ENCODE data around the gene CBX5.
"Not testable (repeated sequence)": the region's sequence is repeated elsewhere in the genome, so short reads cannot be mapped to it uniquely, and the experiment has no call there.

CBX5 gene

DNA sequence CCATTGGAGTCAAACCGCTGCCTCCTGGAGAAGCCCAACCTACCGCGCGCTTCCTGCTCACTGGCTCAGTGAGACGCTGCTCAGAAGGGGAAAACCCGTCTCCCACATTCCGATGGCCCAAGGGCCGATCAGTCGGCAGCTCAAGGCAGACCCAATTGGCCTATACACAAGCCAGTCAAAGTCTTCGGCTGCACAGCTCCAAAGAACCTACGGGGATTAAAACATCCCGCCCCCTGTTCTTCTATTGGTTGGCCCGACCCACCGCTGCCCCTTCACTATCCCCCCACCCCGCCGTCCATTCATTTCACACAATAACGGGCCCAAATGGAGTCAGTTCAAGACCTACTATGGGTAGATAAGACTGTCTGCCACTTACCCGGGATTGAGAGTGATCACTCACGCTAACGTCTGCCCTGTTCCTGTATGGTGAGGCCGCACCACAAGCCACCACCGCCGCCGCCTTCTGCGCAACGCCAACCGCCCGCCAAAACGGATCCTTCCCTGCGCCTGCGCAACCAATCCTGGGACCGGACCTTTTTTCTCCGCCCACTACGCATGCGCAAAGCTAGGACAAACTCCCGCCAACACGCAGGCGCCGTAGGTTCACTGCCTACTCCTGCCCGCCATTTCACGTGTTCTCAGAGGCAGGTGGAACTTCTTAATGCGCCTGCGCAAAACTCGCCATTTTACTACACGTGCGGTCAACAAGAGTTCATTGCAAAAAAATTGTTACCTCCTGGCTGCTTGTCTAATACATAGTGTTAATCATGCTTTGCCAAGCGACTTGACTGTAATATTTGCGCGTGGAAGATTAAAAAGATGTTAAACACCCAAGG, at the start of gene CBX5:
CBX5 (minus strand) TSS at position 491 of the 836 bp plus-strand sequence. CDS start 22,472 bp downstream, outside the sequence.
- DNase-seq (ENCODE audit: low read depth in 4 of 4, low spot score in 1 of 4): peak; percentile 97 to 99 (median 98)

DNA sequence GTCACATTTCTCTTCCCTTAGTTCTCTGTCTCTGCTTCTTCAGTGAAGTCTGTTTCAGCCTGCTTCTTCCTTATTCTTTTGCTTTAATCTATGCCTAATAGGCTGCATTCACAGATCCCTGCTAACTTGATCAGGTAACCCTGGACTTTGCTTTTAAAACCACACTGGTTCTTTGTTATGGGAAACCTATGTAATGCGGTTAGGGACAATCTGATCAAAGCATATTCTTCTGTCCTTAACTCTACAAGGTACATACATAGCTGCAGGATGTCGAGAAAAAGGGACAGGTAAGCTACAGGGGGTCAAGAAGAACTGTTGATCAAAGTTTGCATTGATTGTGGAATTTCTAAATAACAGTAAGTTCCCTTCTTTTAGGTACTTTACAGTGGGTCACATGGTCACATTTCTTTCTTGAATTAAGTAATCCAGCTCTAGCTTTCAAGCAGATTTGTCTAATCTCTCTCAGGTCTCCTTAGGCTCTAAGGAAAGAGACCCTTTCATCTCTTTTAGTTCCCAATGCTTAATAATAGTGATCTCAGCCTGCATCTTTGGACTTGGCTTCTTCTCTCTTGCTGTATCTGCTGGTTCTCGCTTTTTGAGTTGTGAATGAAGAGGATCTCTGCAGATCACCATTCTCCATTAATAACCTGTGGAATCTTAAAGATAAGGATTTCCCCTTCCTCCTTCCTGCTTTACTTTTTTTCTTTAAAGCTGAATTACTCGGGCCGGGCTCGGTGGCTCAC, 48.8 kb upstream of the CBX5 start:
- no peak for DNase-seq (ENCODE audit: low read depth in 4 of 4, low spot score in 1 of 4)

DNA sequence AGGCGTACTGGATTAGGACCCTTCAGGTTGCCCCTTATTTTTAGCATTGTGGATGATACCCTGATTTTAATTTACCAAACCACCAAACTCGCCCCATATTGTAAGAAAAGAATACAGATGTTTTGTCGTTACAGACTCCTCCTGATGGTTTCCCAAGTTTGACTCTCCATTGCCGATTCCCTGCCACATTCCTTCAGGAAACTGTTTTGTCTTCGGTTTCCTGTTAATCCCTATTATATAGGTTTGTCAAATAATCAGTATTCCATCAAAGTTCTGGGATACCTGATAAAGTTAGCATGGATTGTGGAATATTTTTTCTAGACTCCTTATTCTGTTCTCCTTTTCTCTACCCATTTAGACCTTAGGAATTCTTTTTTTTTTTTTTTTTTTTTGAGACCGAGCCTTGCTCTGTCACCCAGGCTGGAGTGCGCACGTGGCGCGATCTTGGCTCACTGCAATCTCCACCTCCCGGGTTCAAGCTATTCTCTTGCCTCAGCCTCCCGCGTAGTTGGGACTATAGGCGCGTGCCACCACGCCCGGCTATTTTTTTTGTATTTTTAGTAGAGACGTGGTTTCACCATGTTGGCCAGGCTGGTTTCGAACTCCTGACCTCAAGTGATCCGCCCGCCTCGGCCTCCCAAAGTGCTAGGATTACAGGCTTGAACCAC, 45.7 kb upstream of the CBX5 start:
- DNase-seq (ENCODE audit: low read depth in 4 of 4, low spot score in 1 of 4): not testable (repeated sequence)

DNA sequence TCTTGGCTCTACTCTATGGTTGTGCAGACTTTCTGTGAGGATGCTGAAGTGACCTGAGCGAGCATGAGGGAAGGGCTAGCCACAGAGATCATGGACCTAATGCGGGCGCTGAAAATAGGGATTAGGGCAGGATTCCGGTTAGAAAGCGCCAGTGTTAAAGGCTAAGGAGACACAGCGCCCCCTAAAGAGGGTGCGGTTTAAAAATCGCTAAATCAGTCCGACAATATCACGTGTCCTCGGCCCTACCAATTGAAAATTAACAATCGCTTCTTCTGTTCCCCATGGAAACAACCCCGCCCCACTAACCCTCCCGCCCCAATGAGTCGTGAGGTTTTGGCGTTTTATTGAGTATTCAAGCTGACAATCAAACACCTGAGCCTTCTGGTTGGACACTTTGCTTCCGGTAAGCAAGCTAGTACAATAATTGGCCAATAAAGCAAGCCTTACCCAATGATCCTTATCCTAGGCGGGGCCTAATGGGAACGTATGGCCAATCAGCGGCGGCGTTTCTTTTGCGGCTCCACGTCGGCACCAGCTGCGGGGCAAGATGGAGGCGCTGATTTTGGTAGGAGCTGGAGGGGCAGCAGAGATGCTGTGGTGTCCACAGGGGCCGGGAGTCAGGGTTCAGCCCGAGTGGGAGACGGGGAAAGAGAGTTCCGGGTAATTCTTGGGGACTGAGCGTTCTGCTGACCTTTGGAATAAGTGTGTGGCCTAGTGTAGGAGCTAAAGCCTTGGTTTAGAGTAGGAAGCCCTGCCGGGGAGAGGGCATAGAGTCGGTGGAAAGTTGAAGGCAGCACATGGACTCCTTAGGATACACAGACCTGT, 44.9 kb upstream of the CBX5 start, which contains the start of gene COPZ1:
COPZ1 (plus strand) TSS at position 515 of the 825 bp plus-strand sequence; CDS start at position 548, 33 bp downstream.
- peak; percentile 67 to 90 (median 78) for DNase-seq (ENCODE audit: low read depth in 4 of 4, low spot score in 1 of 4)

DNA sequence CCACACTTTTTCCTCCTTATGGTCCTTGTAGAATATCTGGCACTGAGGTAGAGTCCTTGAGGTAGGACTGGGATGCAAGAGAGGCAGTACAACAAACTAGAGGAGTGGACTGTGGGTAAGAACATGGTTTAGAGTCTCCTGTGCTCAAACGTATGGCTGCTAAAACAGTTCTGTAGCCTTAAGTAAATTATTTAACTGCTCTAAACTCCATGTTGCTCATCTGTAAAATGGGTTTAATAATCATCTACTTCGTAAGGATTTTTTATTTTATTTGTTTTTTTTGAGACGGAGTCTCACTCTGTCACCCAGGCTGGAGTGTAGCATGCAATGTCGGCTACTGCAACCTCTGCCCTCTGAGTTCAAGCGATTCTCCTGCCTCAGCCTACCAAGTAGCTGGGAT, 41.4 kb upstream of the CBX5 start:
- DNase-seq (ENCODE audit: low read depth in 4 of 4, low spot score in 1 of 4): no peak

- DNase-seq (ENCODE audit: low read depth in 4 of 4, low spot score in 1 of 4): not testable (repeated sequence)
Observed at GRCh38 chr12:54312309-54312708, 32.4 kb upstream of the CBX5 start.

- DNase-seq (ENCODE audit: low read depth in 4 of 4, low spot score in 1 of 4): no peak
Observed at GRCh38 chr12:54311051-54311450, 31.1 kb upstream of the CBX5 start.

DNA sequence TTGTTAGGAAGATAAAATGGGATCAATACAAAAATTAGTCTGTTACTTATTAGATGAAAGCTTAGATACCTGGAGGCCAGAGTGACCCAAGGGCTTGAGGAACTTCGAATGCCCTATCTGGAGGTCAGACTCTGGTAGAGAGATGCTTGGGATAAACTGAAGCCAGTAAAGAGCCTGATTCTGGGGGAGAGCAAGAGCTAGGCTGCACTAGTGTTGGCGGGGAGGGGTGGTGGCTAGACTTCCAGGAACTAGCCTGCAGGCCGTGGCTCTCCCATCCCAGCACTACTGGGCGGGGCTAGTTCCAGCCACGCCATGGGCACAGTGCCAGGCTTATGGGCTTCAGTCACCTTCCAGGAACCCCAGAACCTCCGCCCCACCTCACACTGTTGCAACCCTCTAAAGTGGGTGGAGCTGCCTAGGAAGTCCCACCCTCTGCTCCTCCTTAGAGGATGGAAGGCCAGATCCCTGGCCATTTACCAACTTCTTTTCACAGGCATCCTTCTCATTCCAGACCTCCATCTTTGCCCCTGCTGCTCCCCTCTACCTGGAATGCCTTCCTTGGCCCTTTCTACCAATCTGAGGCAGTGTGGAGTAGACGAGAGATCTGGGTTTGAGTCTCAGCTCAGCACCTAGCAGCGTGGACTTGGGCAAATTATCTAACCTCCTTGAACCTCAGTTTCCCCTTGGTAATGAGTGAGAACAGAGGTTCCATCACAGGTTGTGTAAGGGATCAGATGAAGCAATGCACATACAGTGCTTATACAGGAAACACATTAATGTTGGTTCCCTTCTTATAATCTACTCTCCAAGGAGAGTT, 27.2 kb upstream of the CBX5 start:
- DNase-seq (ENCODE audit: low read depth in 4 of 4, low spot score in 1 of 4): no peak

GRCh38 chr12:54304187-54304810, 24.4 kb upstream of the CBX5 start:
- DNase-seq (ENCODE audit: low read depth in 4 of 4, low spot score in 1 of 4): no peak

- no peak for DNase-seq (ENCODE audit: low read depth in 4 of 4, low spot score in 1 of 4)
Observed at GRCh38 chr12:54303640-54304039, 23.7 kb upstream of the CBX5 start.

GRCh38 chr12:54301428-54302048, 21.6 kb upstream of the CBX5 start:
- no peak for DNase-seq (ENCODE audit: low read depth in 4 of 4, low spot score in 1 of 4)

GRCh38 chr12:54300732-54301427, 21.0 kb upstream of the CBX5 start, which contains the start of gene NFE2:
Gene NFE2 (minus strand): TSS chr12:54301015. CDS start chr12:54295248, 5,767 bp downstream.
- DNase-seq (ENCODE audit: low read depth in 4 of 4, low spot score in 1 of 4): no peak

DNA sequence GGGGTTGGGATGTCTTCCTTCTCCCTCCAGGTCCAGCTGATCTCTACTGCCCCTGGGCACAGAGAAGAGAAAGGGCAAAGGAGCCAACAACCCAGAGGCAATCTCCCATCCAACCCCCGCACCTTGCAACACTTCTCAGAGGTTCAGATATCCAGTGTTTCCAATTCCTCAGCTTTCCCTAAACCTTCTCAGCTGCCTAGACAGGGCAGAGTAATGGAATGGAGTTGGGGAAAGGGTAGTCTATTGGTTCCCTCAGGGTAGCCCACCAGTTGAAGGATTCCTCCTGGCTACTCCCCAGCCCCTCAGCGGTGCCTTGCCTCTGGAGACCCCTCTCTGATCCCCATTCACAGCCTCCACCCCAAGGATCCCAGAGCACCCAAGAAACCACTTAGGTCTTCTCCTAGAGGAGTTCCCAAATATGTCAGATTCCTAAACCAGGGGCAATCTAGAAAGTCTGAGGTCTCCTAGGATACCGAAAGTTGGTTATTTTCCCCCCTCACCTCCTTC, 20.4 kb upstream of the CBX5 start:
- no peak for DNase-seq (ENCODE audit: low read depth in 4 of 4, low spot score in 1 of 4)

DNA sequence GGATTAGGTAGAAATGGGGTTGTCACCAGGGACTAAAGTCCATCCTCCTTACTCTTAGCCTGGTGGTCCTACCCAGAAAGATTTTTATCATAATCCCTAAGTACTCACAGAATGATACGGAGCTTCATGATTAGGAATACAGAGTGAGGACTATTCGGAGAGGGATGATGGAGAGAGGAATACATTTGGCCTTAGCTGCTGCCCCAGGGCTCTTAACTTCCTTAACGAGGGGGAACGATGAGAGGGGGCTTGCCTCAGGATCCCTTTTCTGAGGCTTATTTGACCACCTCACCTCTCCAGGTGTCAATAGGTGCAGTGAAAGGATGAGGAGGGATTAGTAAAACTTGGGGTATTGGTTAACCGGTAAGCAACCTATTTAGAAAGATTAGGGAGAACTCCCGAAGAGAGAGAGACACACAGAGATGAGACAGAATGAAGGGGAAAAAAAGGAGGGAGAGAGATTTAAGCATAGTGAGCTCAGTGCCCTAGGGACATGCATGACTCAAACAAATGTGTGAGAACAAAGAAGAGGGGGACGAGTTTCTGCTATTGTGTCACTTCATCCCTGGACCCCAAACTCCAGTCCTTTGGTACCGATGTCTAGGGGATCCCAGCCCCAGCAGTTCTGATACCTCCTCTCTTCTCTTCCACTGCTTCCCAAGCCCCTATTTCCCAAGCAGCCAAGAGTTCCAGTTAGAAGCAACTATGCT, 19.7 kb upstream of the CBX5 start:
- no peak for DNase-seq (ENCODE audit: low read depth in 4 of 4, low spot score in 1 of 4)

DNA sequence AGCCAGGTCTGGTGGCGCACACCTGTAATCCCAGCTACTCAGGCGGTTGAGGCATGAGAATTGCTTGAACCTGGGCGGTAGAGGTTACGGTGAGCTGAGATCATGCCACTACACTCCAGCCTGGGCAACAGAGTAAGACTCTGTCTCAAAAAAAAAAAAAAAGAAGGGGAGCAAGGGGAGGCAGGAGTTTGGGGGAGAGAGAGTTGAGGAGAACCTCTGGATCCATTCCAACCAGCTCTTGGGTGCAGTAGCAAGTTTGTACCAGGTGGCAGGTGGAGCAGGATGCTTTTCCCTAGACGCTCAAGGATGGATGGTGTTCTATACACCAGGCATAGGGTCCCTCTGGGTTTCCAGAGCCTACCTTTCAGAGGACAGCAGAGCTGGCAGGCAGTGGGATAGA, 19.0 kb upstream of the CBX5 start:
- DNase-seq (ENCODE audit: low read depth in 4 of 4, low spot score in 1 of 4): no peak

DNA sequence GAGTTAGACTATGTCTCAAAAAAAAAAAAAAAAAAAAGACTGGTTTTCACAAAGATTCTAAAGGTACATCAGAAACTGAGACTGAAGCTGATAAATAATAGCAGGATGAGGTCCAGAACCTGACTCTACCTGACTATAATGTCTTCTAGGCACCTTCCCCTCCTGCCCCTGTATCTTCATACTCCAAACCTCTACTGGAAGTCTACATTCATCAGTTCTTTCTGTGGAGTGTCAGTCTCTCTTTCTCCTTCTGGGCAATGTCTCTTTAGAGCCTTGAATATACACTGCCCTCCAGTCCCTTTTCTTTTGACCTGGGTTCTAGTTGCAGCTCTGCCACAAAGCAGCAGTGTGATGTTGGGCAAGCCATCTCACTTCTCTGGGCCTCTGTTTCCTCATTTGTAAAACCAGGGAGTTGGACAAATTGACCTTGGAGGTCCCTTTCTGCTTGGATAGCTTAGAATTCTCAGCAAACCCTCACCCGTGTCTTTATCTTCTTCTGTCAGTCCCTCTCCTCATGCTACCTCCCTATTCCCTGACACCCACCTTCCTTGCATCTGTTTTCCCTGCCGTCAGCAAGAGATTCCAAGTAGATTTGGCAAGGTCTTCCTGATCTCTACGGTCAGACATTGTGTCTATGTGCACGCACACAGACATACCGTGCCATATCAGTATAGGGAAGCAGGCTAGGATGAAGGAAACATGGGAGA, 16.6 kb upstream of the CBX5 start:
- DNase-seq (ENCODE audit: low read depth in 4 of 4, low spot score in 1 of 4): no peak
